Urinary bladder (tissue), 4 donors: Measurements from ENCODE around the gene HSFX1. TPM values are rescaled to one million over a fixed set of nuclear protein-coding genes. Genes with fewer than 3 reads are reported as not detected.
"Not testable (repeated sequence)": the region's sequence is repeated elsewhere in the genome, so short reads cannot be mapped to it uniquely, and the experiment has no call there.

Source experiments
- DNase-seq: peaks from one replicate; pipeline ENCODE4 v3.0.0-alpha.2; 2015; ENCODE audit errors: extremely low spot score
- H3K27ac ChIP-seq: one replicate; pipeline ENCODE4 v1.5.1; 2013; ENCODE audit warnings: low read depth, mild to moderate bottlenecking, moderate library complexity
- H3K36me3 ChIP-seq: one replicate; pipeline ENCODE4 v1.6.1; 2013; ENCODE audit warnings: mild to moderate bottlenecking, moderate library complexity; ENCODE audit not compliant: insufficient read depth
- H3K4me1 ChIP-seq: one replicate; pipeline ENCODE4 v1.6.1; 2013; ENCODE audit warnings: mild to moderate bottlenecking, moderate library complexity; ENCODE audit not compliant: insufficient read depth
- H3K4me3 ChIP-seq: one replicate; pipeline ENCODE4 v1.5.1; 2013; ENCODE audit warnings: low read depth, low read length
- WGBS: extraction: QIAGEN DNeasy Blood & Tissue Kit; methylation state at CpG from one replicate; pipeline ENCODE4 v1.1.7; 2013; 5-methylcytosine and 5-hydroxymethylcytosine counted together
- polyA plus RNA-seq: library from polyadenylated mRNA; stranded (reverse); fragments of 200-250 nt; gene quantifications from one replicate; pipeline ENCODE4 v1.2.3, GENCODE V29; 2013
- total RNA-seq: library from RNA; depleted of rRNA; stranded (reverse); fragments of >200 nt; gene quantifications from one replicate; pipeline ENCODE4 v1.2.3, GENCODE V29; 2014
- donor health status: healthy with polysubstance abuse.
- donor health status: healthy.

HSFX1 gene
- total and polyA plus RNA-seq, 2 donors, result 0.95 to 1.5 TPM

DNA sequence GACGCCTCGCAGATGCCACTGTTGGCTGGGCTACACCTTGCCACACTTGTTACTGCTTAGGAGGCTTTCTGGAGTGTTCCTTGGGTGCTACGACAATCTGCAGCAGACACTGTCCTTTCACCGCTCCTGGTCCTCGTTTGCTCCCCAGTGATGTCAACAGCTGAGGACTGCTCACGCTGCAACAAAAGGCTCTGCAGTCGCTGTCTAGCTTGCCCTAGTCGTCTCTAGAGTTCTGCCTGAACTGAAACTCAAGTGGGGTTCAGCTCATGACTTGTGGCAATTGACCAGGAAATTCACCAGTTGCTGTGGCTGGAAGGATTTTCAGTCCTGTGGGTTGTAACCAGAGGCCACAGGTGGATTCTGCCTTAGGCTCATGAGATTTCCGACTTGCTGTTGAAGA is 842 bp upstream of the HSFX1 start:
- not testable (repeated sequence) for DNase-seq, H3K4me1 ChIP-seq, H3K36me3 ChIP-seq, H3K4me3 ChIP-seq, H3K27ac ChIP-seq
- WGBS, result no CpG with 5 or more reads among the region's 9 CpGs

DNA sequence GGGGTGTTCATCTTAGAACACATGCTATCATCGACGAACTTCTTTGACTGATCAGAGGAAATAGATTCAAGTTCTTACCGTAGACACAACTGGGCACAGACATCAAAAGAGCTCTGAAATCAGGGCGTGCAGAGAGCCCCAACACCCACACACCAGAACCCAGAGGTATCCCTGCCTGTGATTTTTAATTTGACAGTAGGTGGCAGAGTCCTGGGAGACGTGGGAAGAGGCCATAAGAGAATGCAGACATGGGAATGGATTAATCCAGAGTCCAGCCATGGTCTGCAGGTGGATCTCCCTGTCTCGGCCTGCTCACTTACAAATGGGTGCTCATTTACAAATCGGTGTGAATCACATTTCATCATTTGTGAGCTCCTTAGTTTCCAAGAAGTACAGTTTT is 4.1 kb downstream of the HSFX1 start:
- DNase-seq, H3K4me3 ChIP-seq, H3K27ac ChIP-seq, H3K4me1 ChIP-seq, H3K36me3 ChIP-seq: not testable (repeated sequence)
- no CpG with 5 or more reads among the region's 7 CpGs for WGBS

DNA sequence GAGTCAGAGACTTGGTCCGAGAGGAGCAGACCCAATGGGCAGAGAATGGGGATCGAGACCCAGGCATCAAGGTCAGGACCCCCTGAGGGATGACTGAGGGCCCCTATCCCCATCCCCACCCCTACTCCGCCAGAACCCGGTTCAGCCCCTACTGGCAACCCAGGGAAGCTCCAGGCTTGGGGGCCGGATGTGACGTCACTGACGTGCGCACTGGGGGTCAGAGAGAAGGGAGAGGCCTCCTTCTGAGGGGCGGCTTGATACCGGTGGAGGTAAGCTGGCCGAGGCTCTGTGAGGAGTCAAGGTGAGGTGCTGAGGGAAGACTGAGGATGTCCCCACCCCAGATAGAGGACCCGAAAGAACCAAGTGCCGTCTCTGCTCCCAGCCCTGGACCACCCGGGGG is 7.9 kb downstream of the HSFX1 start, which contains the start of gene MAGEA9:
MAGEA9 (plus strand) TSS at position 204 of the 400 bp plus-strand sequence. CDS start 4,281 bp downstream, outside the sequence.
- DNase-seq, H3K4me3 ChIP-seq: not testable (repeated sequence)

DNA sequence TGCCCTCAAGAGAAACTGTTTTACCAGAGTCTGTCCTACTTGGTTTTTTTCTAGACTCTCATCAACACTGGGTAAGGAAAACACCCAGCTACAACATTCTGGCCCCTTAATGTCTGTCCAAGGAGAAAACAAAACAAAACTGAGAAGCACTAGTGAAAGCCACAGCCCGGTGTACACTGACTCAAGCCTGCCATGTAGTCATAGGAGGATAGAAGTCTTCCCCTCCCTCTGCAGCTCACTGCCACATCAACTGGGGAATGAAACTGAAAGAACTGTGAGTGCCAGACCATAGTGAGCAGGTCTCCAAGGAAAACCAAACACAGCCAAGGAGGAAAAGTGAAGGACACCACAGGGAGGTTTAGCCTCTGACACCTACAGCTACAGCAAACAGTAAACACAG is 21.7 kb downstream of the HSFX1 start:
- not testable (repeated sequence) for H3K4me1 ChIP-seq, H3K36me3 ChIP-seq, H3K4me3 ChIP-seq, DNase-seq, H3K27ac ChIP-seq
- WGBS, result no CpG with 5 or more reads among the region's 1 CpG

More for the DNA sequence above, 7.9 kb downstream of the HSFX1 start, which contains the start of gene MAGEA9:
- not testable (repeated sequence) for H3K27ac ChIP-seq, H3K36me3 ChIP-seq, H3K4me1 ChIP-seq
- WGBS, result no CpG with 5 or more reads among the region's 14 CpGs

DNA sequence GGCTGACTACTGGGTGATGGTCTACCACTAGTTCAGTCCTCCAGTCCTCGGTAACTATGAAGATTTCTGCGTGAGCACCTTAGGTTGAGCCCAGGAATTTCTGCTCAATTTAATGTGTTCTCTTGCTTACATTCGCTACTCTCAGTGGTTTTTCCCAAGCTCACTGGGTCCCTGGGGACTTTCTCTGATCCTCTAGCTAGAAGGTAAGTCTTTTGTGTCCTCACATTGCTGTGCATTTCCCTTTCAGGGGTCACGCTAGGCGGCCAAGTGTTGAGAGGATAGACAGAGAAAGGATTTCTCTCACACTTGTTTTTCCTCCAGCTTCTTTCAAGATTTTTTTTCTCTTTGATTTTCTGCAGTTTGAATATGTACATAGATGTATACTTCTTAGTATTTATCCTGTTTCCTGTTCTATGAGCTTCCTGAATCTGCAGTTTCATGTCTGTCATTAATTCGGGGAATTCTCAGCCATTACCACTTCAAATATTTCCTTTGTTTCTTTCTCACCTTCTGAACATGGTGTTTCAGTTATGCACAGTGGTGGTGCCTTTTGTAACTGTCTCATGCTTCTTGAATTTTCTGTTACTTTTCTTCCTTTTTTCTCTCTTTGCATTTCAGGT is 25.3 kb downstream of the HSFX1 start:
- Histone ChIP-seq H3K4me3 (no peak overlapping the region), H3K27ac (no peak overlapping the region), H3K4me1 (no peaks in the 10 kb centered on the region), H3K36me3 (no peaks in the 10 kb centered on the region)
- 86% methylated on average over 6 of the region's 6 CpGs for WGBS
- no peak for DNase-seq

DNA sequence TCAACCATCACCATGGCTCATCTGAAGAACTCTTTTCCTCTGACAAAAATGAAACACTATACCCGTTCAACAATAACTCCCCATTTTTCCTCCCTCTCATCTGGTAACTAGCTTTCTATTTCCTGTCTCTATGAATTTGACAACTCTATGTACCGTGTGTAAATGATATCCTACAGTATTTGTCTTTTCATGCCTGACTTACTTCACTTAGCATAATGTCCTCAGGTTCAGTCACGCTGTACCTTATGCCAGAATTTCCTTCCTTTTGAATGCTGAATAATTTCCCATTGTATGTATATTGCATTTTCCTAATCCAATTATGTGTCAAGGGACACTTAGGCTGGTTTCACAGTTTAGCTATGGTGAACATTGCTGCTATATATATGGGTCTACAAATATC is 26.1 kb downstream of the HSFX1 start:
- DNase-seq, result no peak
- H3K4me1 ChIP-seq, result no peaks in the 10 kb centered on the region
- 74% methylated on average over 3 of the region's 3 CpGs for WGBS
- no peak overlapping the region for H3K4me3 ChIP-seq
- H3K36me3 ChIP-seq, result no peaks in the 10 kb centered on the region
- H3K27ac ChIP-seq, result no peak overlapping the region

DNA sequence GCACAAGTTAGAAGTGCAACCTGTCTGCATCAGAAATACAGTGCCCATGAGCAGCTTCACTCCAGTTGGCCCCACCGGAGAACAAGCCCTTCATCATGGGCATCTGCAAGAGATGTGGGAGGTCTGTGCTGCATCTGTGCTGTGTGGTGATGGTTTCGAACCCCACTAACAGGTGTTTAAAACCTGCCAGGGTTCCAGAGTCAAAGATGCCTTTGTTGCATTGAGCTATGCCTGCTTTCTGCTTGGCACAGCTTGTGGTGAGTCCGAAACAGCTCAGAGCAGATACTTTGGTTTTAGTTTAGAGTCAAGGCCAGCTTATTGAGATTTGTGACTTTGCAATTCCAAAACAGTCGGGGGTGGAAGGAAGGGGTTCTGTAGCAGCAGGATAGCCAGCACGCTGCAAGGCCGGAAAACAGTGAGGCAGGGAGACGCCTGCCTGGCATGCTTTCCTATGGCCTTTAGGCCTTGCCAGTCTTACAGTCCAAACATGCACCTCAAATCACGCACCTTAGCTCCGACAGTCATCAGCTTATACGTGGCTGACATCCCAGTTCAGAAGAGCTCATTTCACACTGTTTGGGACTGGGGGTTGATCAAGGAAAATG is 29.7 kb downstream of the HSFX1 start:
- no peak overlapping the region for H3K27ac ChIP-seq
- no peaks in the 10 kb centered on the region for H3K36me3 ChIP-seq
- no peak for DNase-seq
- no peak overlapping the region for H3K4me3 ChIP-seq
- WGBS, result 82% methylated on average over 10 of the region's 10 CpGs
- H3K4me1 ChIP-seq, result no peaks in the 10 kb centered on the region

DNA sequence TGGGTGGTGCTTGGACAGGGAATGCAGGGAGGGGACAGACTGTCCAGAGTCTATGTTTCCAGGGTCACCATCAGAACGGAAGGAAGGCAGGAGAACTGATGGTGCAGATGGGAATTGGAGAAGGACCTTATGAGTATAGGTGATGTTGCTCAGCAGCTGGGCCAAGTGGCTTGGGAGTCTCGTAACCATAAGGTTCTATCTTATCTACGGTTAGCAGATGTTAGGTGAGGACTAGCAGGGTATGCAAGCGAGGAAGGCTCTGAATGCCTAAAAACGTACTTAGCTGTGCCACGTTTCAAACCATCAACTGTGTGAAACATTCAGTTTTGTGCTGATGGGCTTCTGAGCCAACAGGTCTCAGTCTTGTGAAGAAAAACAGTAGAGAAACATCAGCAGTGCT is 30.2 kb downstream of the HSFX1 start:
- Histone ChIP-seq H3K27ac (no peak overlapping the region), H3K4me1 (no peaks in the 10 kb centered on the region), H3K36me3 (no peaks in the 10 kb centered on the region), H3K4me3 (no peak overlapping the region)
- no peak for DNase-seq
- WGBS, result 78% methylated on average over 6 of the region's 6 CpGs

DNA sequence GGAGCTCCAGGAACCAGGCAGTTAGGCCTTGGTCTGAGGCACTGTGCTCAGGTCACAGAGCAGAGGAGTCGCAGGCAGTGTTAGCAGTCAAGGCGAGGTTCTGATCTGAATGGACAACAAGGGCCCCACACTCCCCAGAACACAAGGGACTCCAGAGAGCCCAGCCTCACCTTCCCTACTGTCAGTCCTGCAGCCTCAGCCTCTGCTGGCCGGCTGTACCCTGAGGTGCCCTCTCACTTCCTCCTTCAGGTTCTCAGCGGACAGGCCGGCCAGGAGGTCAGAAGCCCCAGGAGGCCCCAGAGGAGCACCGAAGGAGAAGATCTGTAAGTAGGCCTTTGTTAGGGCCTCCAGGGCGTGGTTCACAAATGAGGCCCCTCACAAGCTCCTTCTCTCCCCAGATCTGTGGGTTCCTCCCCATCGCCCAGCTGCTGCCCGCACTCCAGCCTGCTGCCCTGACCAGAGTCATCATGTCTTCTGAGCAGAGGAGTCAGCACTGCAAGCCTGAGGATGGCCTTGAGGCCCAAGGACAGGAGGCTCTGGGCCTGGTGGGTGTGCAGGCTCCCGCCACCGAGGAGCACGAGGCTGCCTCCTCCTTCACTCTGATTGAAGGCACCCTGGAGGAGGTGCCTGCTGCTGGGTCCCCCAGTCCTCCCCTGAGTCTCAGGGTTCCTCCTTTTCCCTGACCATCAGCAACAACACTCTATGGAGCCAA is 34.0 kb downstream of the HSFX1 start:
- WGBS, result 85% methylated on average over 12 of the region's 12 CpGs
- DNase-seq, result no peak
- H3K27ac ChIP-seq, result no peak overlapping the region
- H3K4me1 ChIP-seq, result no peaks in the 10 kb centered on the region
- no peaks in the 10 kb centered on the region for H3K36me3 ChIP-seq
- H3K4me3 ChIP-seq, result no peak overlapping the region

DNA sequence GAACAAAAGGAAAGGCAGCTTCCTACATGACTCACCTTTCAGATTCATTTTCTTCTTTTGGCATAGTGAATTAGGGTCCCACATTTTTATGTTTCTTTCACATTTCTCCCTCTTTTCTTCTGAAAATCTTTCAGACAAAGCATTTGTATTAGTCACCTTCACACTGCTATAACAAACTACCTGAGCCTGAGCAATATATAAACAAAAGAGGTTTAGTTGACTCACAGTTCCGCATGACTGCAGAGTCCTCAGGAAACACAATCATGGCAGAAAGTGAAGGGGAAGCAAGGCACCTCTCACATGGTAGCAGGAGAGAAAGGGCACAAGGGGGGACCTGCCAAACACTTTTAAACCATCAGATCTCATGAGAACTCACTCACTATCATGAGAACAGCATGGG is 44.8 kb downstream of the HSFX1 start:
- Histone ChIP-seq H3K36me3 (no peaks in the 10 kb centered on the region), H3K27ac (no peak overlapping the region), H3K4me1 (no peaks in the 10 kb centered on the region), H3K4me3 (no peak overlapping the region)
- no peak for DNase-seq
- 79% methylated on average over 1 of the region's 1 CpG for WGBS

DNA sequence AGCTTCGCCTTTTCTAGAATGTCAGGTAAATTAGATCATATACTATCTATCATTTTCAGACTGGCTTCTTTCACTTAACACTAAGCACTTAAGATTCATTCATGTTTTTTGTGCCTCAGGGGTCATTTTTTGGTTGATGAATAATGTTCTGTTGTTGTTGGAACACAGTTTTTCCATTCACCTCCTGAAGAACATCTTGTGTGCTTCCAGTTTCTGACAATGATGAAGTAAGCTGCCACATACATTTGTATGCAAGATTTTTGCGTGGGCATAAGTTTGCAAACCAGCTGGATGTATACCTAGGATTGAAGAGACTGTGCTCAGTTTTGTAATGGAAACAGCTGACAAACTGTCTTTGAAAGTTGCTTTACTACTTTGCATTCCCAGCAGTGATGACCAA is 45.5 kb downstream of the HSFX1 start:
- H3K4me1 ChIP-seq, result no peaks in the 10 kb centered on the region
- no peak overlapping the region for H3K4me3 ChIP-seq
- no peak for DNase-seq
- no peak overlapping the region for H3K27ac ChIP-seq
- H3K36me3 ChIP-seq, result no peaks in the 10 kb centered on the region
- WGBS, result 60% methylated on average over 2 of the region's 2 CpGs

DNA sequence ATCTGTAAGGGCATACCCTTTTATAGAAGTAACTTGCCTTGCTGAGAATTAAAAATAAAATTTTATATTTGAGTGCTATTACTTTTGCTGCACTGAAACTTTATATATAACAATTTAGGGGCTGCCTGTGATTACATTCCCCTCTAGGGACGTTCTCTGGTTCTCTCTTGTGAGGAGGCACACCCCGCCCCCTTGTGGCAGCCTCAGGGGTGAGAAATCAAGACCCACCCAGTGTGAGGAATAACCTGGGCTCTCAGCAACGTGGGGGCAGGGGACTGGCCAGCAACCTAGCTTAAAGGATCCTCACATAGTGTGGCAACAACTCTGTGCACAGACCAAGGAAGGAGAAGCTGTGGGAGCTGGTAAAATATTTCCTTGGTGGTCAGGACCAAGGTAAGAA is 51.6 kb downstream of the HSFX1 start:
- H3K4me1 ChIP-seq, result no peaks in the 10 kb centered on the region
- no peaks in the 10 kb centered on the region for H3K36me3 ChIP-seq
- WGBS, result 8% methylated on average over 3 of the region's 3 CpGs
- no peak for DNase-seq
- no peak overlapping the region for H3K4me3 ChIP-seq
- no peak overlapping the region for H3K27ac ChIP-seq
